Measurements from ENCODE around the gene ARAF. TPM values are rescaled to one million over a fixed set of nuclear protein-coding genes. Genes with fewer than 3 reads are reported as not detected.

ARAF gene
- total and polyA plus RNA-seq, 2 of the 13 experiments (the other 11 are each of a cell fraction or from before 2014, with no cell fraction given) = 18.0 to 33.1 TPM

DNA sequence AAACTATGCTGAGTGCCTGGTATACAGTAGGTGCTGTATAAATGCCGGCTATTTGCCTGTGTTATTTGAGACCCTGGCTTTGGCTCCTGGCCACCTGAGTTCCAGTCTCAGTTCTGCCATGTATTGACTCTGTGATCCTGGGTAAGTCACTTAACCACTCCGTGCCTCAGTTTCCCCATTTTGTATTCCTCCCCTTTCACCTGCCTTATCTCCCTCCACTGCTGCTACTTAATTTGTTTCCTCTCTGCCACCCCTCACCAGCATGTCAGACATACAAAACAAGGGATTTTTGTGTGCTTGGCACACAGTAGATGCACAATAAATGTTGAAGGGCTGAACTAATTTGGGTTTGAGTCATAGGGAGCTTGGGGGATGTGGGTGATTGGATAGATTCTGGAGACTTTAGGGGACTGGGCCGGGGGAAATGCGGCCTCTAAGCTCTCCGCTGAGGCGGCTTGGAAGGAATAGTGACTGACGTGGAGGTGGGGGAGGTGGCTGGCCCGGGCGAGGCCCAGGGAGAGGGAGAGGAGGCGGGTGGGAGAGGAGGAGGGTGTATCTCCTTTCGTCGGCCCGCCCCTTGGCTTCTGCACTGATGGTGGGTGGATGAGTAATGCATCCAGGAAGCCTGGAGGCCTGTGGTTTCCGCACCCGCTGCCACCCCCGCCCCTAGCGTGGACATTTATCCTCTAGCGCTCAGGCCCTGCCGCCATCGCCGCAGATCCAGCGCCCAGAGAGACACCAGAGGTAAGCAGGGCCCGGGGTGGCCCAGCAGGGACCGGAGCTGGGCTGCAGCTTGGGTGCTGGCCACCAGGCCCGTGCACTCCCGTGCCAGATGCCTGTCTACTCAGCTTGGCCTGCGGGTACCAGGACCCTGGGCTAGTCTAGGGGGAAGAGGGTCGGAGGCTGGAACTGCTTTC is 21.0 kb downstream of the ARAF start, which contains the start of gene TIMP1 (continued):
- TF ChIP-seq, protein P1, sequence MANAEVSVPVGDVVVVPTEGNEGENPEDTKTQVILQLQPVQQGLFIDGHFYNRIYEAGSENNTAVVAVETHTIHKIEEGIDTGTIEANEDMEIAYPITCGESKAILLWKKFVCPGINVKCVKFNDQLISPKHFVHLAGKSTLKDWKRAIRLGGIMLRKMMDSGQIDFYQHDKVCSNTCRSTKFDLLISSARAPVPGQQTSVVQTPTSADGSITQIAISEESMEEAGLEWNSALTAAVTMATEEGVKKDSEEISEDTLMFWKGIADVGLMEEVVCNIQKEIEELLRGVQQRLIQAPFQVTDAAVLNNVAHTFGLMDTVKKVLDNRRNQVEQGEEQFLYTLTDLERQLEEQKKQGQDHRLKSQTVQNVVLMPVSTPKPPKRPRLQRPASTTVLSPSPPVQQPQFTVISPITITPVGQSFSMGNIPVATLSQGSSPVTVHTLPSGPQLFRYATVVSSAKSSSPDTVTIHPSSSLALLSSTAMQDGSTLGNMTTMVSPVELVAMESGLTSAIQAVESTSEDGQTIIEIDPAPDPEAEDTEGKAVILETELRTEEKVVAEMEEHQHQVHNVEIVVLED (CRISPR knock-in tag; IDR thresholded peaks at IDR 0.05; ENCODE audit: borderline replicate concordance) = no peak
- TF ChIP-seq, protein P2, sequence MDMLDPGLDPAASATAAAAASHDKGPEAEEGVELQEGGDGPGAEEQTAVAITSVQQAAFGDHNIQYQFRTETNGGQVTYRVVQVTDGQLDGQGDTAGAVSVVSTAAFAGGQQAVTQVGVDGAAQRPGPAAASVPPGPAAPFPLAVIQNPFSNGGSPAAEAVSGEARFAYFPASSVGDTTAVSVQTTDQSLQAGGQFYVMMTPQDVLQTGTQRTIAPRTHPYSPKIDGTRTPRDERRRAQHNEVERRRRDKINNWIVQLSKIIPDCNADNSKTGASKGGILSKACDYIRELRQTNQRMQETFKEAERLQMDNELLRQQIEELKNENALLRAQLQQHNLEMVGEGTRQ (IDR thresholded peaks at IDR 0.05; ENCODE audit: low read depth, low read length) = no peak
- TF ChIP-seq, protein P2 (CRISPR knock-in tag; IDR thresholded peaks at IDR 0.05; ENCODE audit: borderline replicate concordance) = no peak
- TF ChIP-seq, protein P3, sequence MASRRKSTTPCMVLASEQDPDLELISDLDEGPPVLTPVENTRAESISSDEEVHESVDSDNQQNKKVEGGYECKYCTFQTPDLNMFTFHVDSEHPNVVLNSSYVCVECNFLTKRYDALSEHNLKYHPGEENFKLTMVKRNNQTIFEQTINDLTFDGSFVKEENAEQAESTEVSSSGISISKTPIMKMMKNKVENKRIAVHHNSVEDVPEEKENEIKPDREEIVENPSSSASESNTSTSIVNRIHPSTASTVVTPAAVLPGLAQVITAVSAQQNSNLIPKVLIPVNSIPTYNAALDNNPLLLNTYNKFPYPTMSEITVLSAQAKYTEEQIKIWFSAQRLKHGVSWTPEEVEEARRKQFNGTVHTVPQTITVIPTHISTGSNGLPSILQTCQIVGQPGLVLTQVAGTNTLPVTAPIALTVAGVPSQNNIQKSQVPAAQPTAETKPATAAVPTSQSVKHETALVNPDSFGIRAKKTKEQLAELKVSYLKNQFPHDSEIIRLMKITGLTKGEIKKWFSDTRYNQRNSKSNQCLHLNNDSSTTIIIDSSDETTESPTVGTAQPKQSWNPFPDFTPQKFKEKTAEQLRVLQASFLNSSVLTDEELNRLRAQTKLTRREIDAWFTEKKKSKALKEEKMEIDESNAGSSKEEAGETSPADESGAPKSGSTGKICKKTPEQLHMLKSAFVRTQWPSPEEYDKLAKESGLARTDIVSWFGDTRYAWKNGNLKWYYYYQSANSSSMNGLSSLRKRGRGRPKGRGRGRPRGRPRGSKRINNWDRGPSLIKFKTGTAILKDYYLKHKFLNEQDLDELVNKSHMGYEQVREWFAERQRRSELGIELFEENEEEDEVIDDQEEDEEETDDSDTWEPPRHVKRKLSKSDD (CRISPR knock-in tag; IDR thresholded peaks at IDR 0.05; ENCODE audit: low read depth) = no peak
- TF ChIP-seq AHR (CRISPR knock-in tag; IDR thresholded peaks at IDR 0.05) (no peak), GABPB1 (CRISPR knock-in tag; IDR thresholded peaks at IDR 0.05) (peak; percentile 59; the same call in 1 of the 2 replicates), ZNF382 (CRISPR knock-in tag; IDR thresholded peaks at IDR 0.05; ENCODE audit: borderline replicate concordance) (no peak), ZFP41 (CRISPR knock-in tag; IDR thresholded peaks at IDR 0.05; ENCODE audit: borderline replicate concordance) (no peak), FOSL2 (CRISPR knock-in tag; IDR thresholded peaks at IDR 0.05) (peak; percentile 80), ZNF335 (CRISPR knock-in tag; IDR thresholded peaks at IDR 0.05) (no peak), ZBTB1 (CRISPR knock-in tag; IDR thresholded peaks at IDR 0.05; ENCODE audit: borderline replicate concordance) (no peak), ZKSCAN8 (CRISPR knock-in tag; IDR thresholded peaks at IDR 0.05; ENCODE audit: borderline replicate concordance) (peak; percentile 91), ZNF615 (CRISPR knock-in tag; IDR thresholded peaks at IDR 0.05; ENCODE audit: borderline replicate concordance) (no peak), ZNF761 (CRISPR knock-in tag; conservative IDR thresholded peaks at IDR 0.05) (no peak), RBFOX2 (IDR thresholded peaks at IDR 0.05; ENCODE audit: low read depth, low read length) (peak; percentile 38; the same call in 1 of the 2 replicates), ZFX (CRISPR knock-in tag; IDR thresholded peaks at IDR 0.05; ENCODE audit: low read depth) (peak; percentile 50; the same call in 1 of the 2 replicates), HNRNPK (IDR thresholded peaks at IDR 0.05; ENCODE audit: low read depth, low read length, poor library complexity, severe bottlenecking) (no peak), TBL1XR1 (IDR thresholded peaks at IDR 0.05; ENCODE audit: borderline replicate concordance, low read length, partially characterized antibody) (no peak), XRCC5 (optimal IDR thresholded peaks at IDR 0.05; ENCODE audit: low read length) (no peak), MAFK (conservative IDR thresholded peaks at IDR 0.05 in 1 of 2, IDR thresholded peaks at IDR 0.05 in 1 of 2; ENCODE audit: low read length in 2 of 2) (no peak)
- TF ChIP-seq, protein P4, sequence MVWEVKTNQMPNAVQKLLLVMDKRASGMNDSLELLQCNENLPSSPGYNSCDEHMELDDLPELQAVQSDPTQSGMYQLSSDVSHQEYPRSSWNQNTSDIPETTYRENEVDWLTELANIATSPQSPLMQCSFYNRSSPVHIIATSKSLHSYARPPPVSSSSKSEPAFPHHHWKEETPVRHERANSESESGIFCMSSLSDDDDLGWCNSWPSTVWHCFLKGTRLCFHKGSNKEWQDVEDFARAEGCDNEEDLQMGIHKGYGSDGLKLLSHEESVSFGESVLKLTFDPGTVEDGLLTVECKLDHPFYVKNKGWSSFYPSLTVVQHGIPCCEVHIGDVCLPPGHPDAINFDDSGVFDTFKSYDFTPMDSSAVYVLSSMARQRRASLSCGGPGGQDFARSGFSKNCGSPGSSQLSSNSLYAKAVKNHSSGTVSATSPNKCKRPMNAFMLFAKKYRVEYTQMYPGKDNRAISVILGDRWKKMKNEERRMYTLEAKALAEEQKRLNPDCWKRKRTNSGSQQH (CRISPR knock-in tag; IDR thresholded peaks at IDR 0.05; ENCODE audit: low read depth) = no peak
